ENCODE measurements around the gene STK17B.

STK17B gene

GRCh38 chr2:196155575-196155974 lies 15.8 kb downstream of the STK17B start:
- DNase-seq (ENCODE audit: low read depth), result no peak

- no peak for DNase-seq (ENCODE audit: low read depth)
Measured at GRCh38 chr2:196153480-196153879, 17.9 kb downstream of the STK17B start.

GRCh38 chr2:196149948-196150347 lies 21.4 kb downstream of the STK17B start:
- DNase-seq (ENCODE audit: low read depth), result no peak

GRCh38 chr2:196148736-196149135 lies 22.6 kb downstream of the STK17B start:
- no peak for DNase-seq (ENCODE audit: low read depth)

GRCh38 chr2:196145256-196145655 lies 26.1 kb downstream of the STK17B start:
- DNase-seq (ENCODE audit: low read depth), result no peak

- DNase-seq (ENCODE audit: low read depth), result no peak
Measured at GRCh38 chr2:196144513-196145126, 26.8 kb downstream of the STK17B start.

GRCh38 chr2:196143730-196144131 lies 27.6 kb downstream of the STK17B start:
- DNase-seq (ENCODE audit: low read depth), result no peak

GRCh38 chr2:196142825-196143224 lies 28.6 kb downstream of the STK17B start:
- DNase-seq (ENCODE audit: low read depth), result no peak

GRCh38 chr2:196140213-196140612 lies 31.2 kb downstream of the STK17B start:
- DNase-seq (ENCODE audit: low read depth), result no peak

GRCh38 chr2:196137271-196137670 lies 34.1 kb downstream of the STK17B start:
- no peak for DNase-seq (ENCODE audit: low read depth)

- DNase-seq (ENCODE audit: low read depth), result no peak
Measured at GRCh38 chr2:196136151-196136550, 35.2 kb downstream of the STK17B start.

GRCh38 chr2:196131949-196132925 lies 39.1 kb downstream of the STK17B start:
- DNase-seq (ENCODE audit: low read depth), result no peak

- DNase-seq (ENCODE audit: low read depth), result no peak
Measured at GRCh38 chr2:196131384-196131937, 39.9 kb downstream of the STK17B start.

- DNase-seq (ENCODE audit: low read depth), result no peak
Measured at GRCh38 chr2:196130039-196130825, 41.1 kb downstream of the STK17B start.

GRCh38 chr2:196128749-196129148 lies 42.6 kb downstream of the STK17B start:
- DNase-seq (ENCODE audit: low read depth), result no peak

- no peak for DNase-seq (ENCODE audit: low read depth)
Measured at GRCh38 chr2:196125596-196125995, 45.8 kb downstream of the STK17B start.

- peak; percentile 65 for DNase-seq (ENCODE audit: low read depth)
Measured at GRCh38 chr2:196123679-196124373, 47.6 kb downstream of the STK17B start.

- no peak for DNase-seq (ENCODE audit: low read depth)
Measured at GRCh38 chr2:196119926-196120325, 51.5 kb downstream of the STK17B start.

GRCh38 chr2:196117214-196117705 lies 54.1 kb downstream of the STK17B start:
- DNase-seq (ENCODE audit: low read depth), result no peak

- peak; percentile 67 for DNase-seq (ENCODE audit: low read depth)
Measured at GRCh38 chr2:196113061-196113974, 58.1 kb downstream of the STK17B start.

Data from non-pigmented ciliary epithelial cell (primary cell).